Measurements from ENCODE around the gene SIRT5.

- TF ChIP-seq CTCF (optimal IDR thresholded peaks at IDR 0.05 in 1 of 3, IDR thresholded peaks at IDR 0.05 in 1 of 3, conservative IDR thresholded peaks at IDR 0.05 in 1 of 3; ENCODE audit: extremely low read depth in 1 of 3, insufficient read depth in 2 of 3, low read length in 3 of 3) = no peak
- no peak for TF ChIP-seq EZH2 (IDR thresholded peaks at IDR 0.05; ENCODE audit: low read length)
Measured at GRCh38 chr6:13586603-13587542, 12.5 kb downstream of the SIRT5 start.
